NT2/D1 (cell line): Measurements from ENCODE around the gene DYRK2.

Source experiments
- DNase-seq: peaks from one replicate; pipeline ENCODE4 v3.0.0-alpha.2; 2011; ENCODE audit warnings: low read depth, low spot score
- H3K27me3 ChIP-seq: 2 replicates; pipeline ENCODE4 v1.6.0; 2011; ENCODE audit warnings: mild to moderate bottlenecking; ENCODE audit not compliant: insufficient read length, insufficient read depth
- H3K36me3 ChIP-seq: 2 replicates; pipeline ENCODE4 v1.6.1; 2011; ENCODE audit warnings: mild to moderate bottlenecking, low read length, mixed read lengths; ENCODE audit not compliant: insufficient read depth, insufficient read length
- H3K4me1 ChIP-seq: 2 replicates; pipeline ENCODE4 v1.5.1; 2011; ENCODE audit not compliant: insufficient read depth, insufficient read length
- H3K4me3 ChIP-seq: 2 replicates; pipeline ENCODE4 v1.5.1; 2011; ENCODE audit warnings: low read depth; ENCODE audit not compliant: insufficient read length
- H3K9ac ChIP-seq: 2 replicates; pipeline ENCODE4 v1.6.0; 2011; ENCODE audit warnings: low read depth; ENCODE audit not compliant: insufficient read length
- H3K9me3 ChIP-seq: 2 replicates; pipeline ENCODE4 v1.5.1; 2011; ENCODE audit warnings: mild to moderate bottlenecking, low read length; ENCODE audit not compliant: insufficient read depth
- SUZ12 ChIP-seq: IDR thresholded peaks from 2 replicates; pipeline ENCODE4 v1.6.1; 2011; ENCODE audit not compliant: insufficient read length, insufficient read depth; ENCODE audit errors: extremely low read depth
- YY1 ChIP-seq: IDR thresholded peaks from 2 replicates; pipeline ENCODE4 v1.6.1; 2011; ENCODE audit not compliant: insufficient read length, insufficient read depth
- ZNF274 ChIP-seq: IDR thresholded peaks from 2 replicates; pipeline ENCODE4 v1.6.1; 2011; ENCODE audit warnings: mild to moderate bottlenecking, low read depth, low read length

The DYRK2 gene

GRCh38 chr12:67664171-67664570, 15.6 kb downstream of the DYRK2 start:
- DNase-seq: no peak
- Histone ChIP-seq H3K4me1 (no peaks in the 10 kb centered on the region), H3K36me3 (peaks cover 22% of the 10 kb centered on the region), H3K9me3 (no peaks in the 10 kb centered on the region), H3K27me3 (no peaks in the 10 kb centered on the region), H3K4me3 (no peak overlapping the region), H3K9ac (no peak overlapping the region)
- TF ChIP-seq SUZ12 (no peak), YY1 (no peak), ZNF274 (no peak)

DNA sequence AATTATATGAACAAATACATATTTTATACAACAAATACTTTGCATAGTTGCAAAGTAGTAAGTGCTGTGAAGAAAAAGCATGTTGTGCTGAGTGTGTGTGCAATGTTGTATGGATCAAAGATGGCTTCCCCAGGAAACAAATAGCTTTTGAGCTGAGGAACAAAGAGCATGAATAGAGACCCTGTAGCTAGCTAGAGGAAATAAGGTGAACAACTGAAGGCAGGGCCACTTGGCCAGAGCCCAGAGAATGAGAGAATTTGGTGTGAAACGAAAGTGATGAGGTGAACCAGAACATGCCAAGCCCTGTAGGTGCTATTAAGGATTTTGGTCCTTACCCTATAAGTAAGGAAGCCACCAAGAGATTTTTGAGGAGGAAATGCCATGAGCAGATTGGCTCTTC, 17.1 kb downstream of the DYRK2 start:
- Histone ChIP-seq H3K9ac (no peak overlapping the region), H3K27me3 (no peaks in the 10 kb centered on the region), H3K9me3 (no peaks in the 10 kb centered on the region), H3K4me1 (no peaks in the 10 kb centered on the region), H3K4me3 (no peak overlapping the region), H3K36me3 (peaks cover 8% of the 10 kb centered on the region)
- no peak for DNase-seq
- TF ChIP-seq SUZ12 (no peak), YY1 (no peak), ZNF274 (no peak)

GRCh38 chr12:67666605-67667004, 18.1 kb downstream of the DYRK2 start:
- Histone ChIP-seq H3K36me3 (no peaks in the 10 kb centered on the region), H3K4me3 (no peak overlapping the region), H3K9me3 (0 out of 2 replicates have a peak, but pooled peaks cover 2% of the 10 kb centered on the region), H3K9ac (no peak overlapping the region), H3K27me3 (no peaks in the 10 kb centered on the region), H3K4me1 (no peaks in the 10 kb centered on the region)
- DNase-seq: no peak
- no peak for TF ChIP-seq YY1
- TF ChIP-seq SUZ12: no peak
- no peak for TF ChIP-seq ZNF274

GRCh38 chr12:67667276-67668073, 18.9 kb downstream of the DYRK2 start:
- Histone ChIP-seq H3K9ac (no peak overlapping the region), H3K27me3 (no peaks in the 10 kb centered on the region), H3K4me3 (no peak overlapping the region), H3K4me1 (no peaks in the 10 kb centered on the region), H3K36me3 (no peaks in the 10 kb centered on the region), H3K9me3 (peaks cover 10% of the 10 kb centered on the region; the same call in 1 of the 2 replicates)
- TF ChIP-seq YY1: no peak
- no peak for TF ChIP-seq ZNF274
- no peak for TF ChIP-seq SUZ12
- DNase-seq: no peak

- no peak for TF ChIP-seq ZNF274
- no peak for TF ChIP-seq YY1
- Histone ChIP-seq H3K27me3 (no peaks in the 10 kb centered on the region), H3K9me3 (peaks cover 22% of the 10 kb centered on the region; the same call in 1 of the 2 replicates), H3K9ac (no peak overlapping the region), H3K36me3 (no peaks in the 10 kb centered on the region), H3K4me3 (no peak overlapping the region), H3K4me1 (no peaks in the 10 kb centered on the region)
- DNase-seq: no peak
These were observed 20.8 kb downstream of the DYRK2 start for GRCh38 chr12:67669217-67669933.

DNA sequence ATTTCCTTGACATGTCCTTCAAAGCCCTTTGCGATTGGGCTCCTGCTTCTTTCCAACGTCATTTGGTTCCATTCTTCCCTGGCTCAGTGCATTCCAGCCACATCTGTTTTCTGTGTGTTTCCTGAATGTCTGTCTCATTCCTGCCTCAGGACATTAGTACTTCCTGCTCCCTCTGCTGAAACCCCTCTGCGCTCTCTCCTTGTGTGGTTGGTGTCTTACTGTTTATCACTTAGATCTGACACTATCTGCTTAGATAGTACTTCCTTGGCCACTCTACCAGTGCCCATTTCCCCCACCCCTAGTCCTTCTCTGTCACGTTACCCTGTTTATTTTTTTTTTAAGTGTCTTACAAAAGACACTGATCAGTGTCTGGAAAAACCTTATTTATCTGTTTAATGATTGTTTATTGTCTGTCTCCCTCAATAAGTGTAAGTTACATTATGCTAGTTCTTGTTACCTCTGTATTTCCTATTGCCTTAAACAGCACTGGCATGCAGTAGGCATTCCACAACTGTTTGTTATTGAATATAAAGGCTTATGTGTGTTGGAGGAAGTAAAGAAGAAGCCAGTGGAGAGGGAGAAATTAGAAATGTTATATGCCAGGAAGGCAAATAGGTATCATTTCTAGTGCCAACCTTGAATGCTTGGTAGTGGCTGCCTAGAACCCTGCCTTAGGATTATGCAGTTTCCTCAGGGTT, 21.5 kb downstream of the DYRK2 start:
- peaks cover 22% of the 10 kb centered on the region; the same call in 1 of the 2 replicates for H3K9me3 ChIP-seq
- DNase-seq: no peak
- H3K4me1 ChIP-seq: no peaks in the 10 kb centered on the region
- H3K4me3 ChIP-seq: no peak overlapping the region
- no peak overlapping the region for H3K9ac ChIP-seq
- TF ChIP-seq SUZ12: no peak
- no peak for TF ChIP-seq ZNF274
- TF ChIP-seq YY1: no peak
- no peaks in the 10 kb centered on the region for H3K27me3 ChIP-seq
- H3K36me3 ChIP-seq: no peaks in the 10 kb centered on the region

DNA sequence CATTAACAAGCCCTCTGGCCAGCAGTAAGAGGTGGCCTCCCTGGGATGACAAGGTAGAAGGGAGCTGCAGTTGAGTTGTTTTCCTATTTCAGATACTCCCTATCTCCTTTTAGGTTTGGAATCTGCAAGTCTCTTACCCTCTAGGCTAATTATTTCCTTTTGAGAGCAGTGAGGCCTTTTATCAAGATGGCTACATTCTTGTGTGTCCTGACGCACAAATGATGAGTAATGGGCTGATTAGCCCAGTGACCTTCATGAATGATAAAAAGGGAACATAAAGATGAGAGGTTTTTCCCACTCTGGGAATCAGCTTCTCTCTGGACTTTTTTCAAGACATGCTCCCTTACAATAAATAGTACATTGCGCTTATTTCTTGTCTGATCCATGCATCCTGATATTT, 22.9 kb downstream of the DYRK2 start:
- TF ChIP-seq YY1 (no peak), ZNF274 (no peak), SUZ12 (no peak)
- Histone ChIP-seq H3K4me1 (no peaks in the 10 kb centered on the region), H3K9ac (no peak overlapping the region), H3K4me3 (no peak overlapping the region), H3K36me3 (no peaks in the 10 kb centered on the region), H3K27me3 (no peaks in the 10 kb centered on the region), H3K9me3 (peaks cover 22% of the 10 kb centered on the region; the same call in 1 of the 2 replicates)
- no peak for DNase-seq
